IMR-90 (cell line): ENCODE data around the gene DNMT3B. TPM values are rescaled to one million over a fixed set of nuclear protein-coding genes. Genes with fewer than 3 reads are reported as not detected.

Experiments
- ATAC-seq: fragments of 200-7000 bp; cut with Tn5 transposase; 2 replicates; pipeline ENCODE4 v1.9.1; 2020; ENCODE audit warnings: low read depth, mild to moderate bottlenecking, moderate library complexity
- BruUV-seq: library from RNA; stranded (reverse); fragments of 400-500 nt; replicated peaks from 2 replicates; lab custom pipeline; 2021; lab: Mats Ljungman, UMichigan
- CTCF ChIA-PET: fragments of 300-600 bp; formaldehyde crosslinking; extraction: SDS; loops from one replicate; lab custom pipeline; 2021; ENCODE audit warnings: antibody characterized with exemption; lab: Yijun Ruan, JAX
- POLR2A ChIA-PET: fragments of 300-600 bp; sonication (Branson Sonifier 250); formaldehyde crosslinking; loops from one replicate; lab custom pipeline; 2022; ENCODE audit warnings: antibody characterized with exemption; ENCODE audit not compliant: unreplicated experiment; lab: Charles Lee
- DNase-seq: peaks from one replicate; pipeline ENCODE4 v3.0.0; 2013
- H2AFZ ChIP-seq: replicated peaks from 2 replicates; pipeline ENCODE3; 2013; ENCODE audit warnings: low read length, mild to moderate bottlenecking; ENCODE audit not compliant: poor library complexity
- H2AK5ac ChIP-seq: 2 replicates; pipeline ENCODE4 v1.6.1; 2013; ENCODE audit warnings: low read depth, low read length, inconsistent platforms
- H2AK9ac ChIP-seq: replicated peaks from 2 replicates; pipeline ENCODE3; 2013; ENCODE audit warnings: mild to moderate bottlenecking, low read depth, low read length, moderate library complexity; ENCODE audit not compliant: poor library complexity
- H2BK120ac ChIP-seq: 2 replicates; pipeline ENCODE4 v1.6.1; 2013; ENCODE audit warnings: low read depth, low read length, inconsistent platforms
- H2BK15ac ChIP-seq: 3 replicates; pipeline ENCODE4 v1.6.1; 2013; ENCODE audit warnings: low read depth, low read length, inconsistent platforms
- H2BK20ac ChIP-seq: 2 replicates; pipeline ENCODE4 v1.6.1; 2013; ENCODE audit warnings: low read depth, mild to moderate bottlenecking, inconsistent platforms, low read length, moderate library complexity
- H2BK5ac ChIP-seq: 2 replicates; pipeline ENCODE4 v1.6.1; 2013; ENCODE audit warnings: mild to moderate bottlenecking, low read depth, low read length, inconsistent platforms; ENCODE audit not compliant: poor library complexity, severe bottlenecking
- H3K14ac ChIP-seq: replicated peaks from 2 replicates; pipeline ENCODE4 v1.6.1; 2013; ENCODE audit warnings: low read depth, low read length, inconsistent platforms
- H3K18ac ChIP-seq: 2 replicates; pipeline ENCODE4 v1.6.1; 2013; ENCODE audit warnings: low read depth, low read length, control low read depth
- H3K23ac ChIP-seq: 2 replicates; pipeline ENCODE4 v1.6.1; 2013; ENCODE audit warnings: low read depth, low read length, inconsistent platforms
- H3K27ac ChIP-seq: 2 replicates; pipeline ENCODE4 v1.5.1; 2013; ENCODE audit warnings: mild to moderate bottlenecking, control low read depth, low read length; ENCODE audit not compliant: insufficient read depth
- H3K27me3 ChIP-seq: 2 replicates; pipeline ENCODE4 v1.6.1; 2013; ENCODE audit warnings: low read length; ENCODE audit not compliant: control insufficient read depth, insufficient read depth
- H3K36me3 ChIP-seq: 2 replicates; pipeline ENCODE4 v1.6.1; 2013; ENCODE audit warnings: low read length, mixed read lengths; ENCODE audit not compliant: control insufficient read depth, insufficient read depth
- H3K4ac ChIP-seq: 2 replicates; pipeline ENCODE4 v1.6.1; 2013; ENCODE audit warnings: low read depth, low read length, inconsistent platforms
- H3K4me1 ChIP-seq: 2 replicates; pipeline ENCODE4 v1.6.1; 2013; ENCODE audit warnings: low read length, mixed read lengths; ENCODE audit not compliant: control insufficient read depth, insufficient read depth
- H3K4me2 ChIP-seq: 2 replicates; pipeline ENCODE4 v1.6.1; 2013; ENCODE audit warnings: low read depth, mild to moderate bottlenecking, control low read depth, low read length, moderate library complexity
- H3K4me3 ChIP-seq: 2 replicates; pipeline ENCODE4 v1.5.1; 2013; ENCODE audit warnings: low read depth, mild to moderate bottlenecking, control low read depth, low read length, moderate library complexity; ENCODE audit not compliant: insufficient read depth
- H3K56ac ChIP-seq: 2 replicates; pipeline ENCODE4 v1.6.1; 2013; ENCODE audit warnings: low read length, inconsistent platforms; ENCODE audit not compliant: insufficient read depth; ENCODE audit errors: extremely low read depth
- H3K79me1 ChIP-seq, 2 experiments: 2 replicates each; pipeline ENCODE4 v1.6.1; 2013; ENCODE audit warnings: low read length in 2 of 2, inconsistent platforms in 1 of 2, low read depth in 1 of 2
- H3K9ac ChIP-seq: 2 replicates; pipeline ENCODE4 v1.6.1; 2013; ENCODE audit warnings: low read depth, low read length, control low read depth
- H3K9me1 ChIP-seq: 2 replicates; pipeline ENCODE4 v1.6.1; 2013; ENCODE audit warnings: low read length, inconsistent platforms; ENCODE audit not compliant: insufficient read depth
- H3K9me3 ChIP-seq: 2 replicates; pipeline ENCODE4 v1.6.1; 2013; ENCODE audit warnings: low read length; ENCODE audit not compliant: control insufficient read depth, insufficient read depth
- H4K20me1 ChIP-seq: 2 replicates; pipeline ENCODE4 v1.6.1; 2013; ENCODE audit warnings: low read length, inconsistent platforms; ENCODE audit not compliant: insufficient read depth
- H4K5ac ChIP-seq: 2 replicates; pipeline ENCODE4 v1.6.1; 2013; ENCODE audit warnings: mild to moderate bottlenecking, low read depth, low read length, control low read depth
- H4K8ac ChIP-seq, 2 experiments: 2 replicates each; pipeline ENCODE4 v1.6.1; 2013; ENCODE audit warnings: low read depth in 2 of 2, low read length in 2 of 2, control low read depth in 1 of 2, inconsistent platforms in 1 of 2
- H4K91ac ChIP-seq: 2 replicates; pipeline ENCODE4 v1.6.1; 2013; ENCODE audit warnings: low read depth, low read length, inconsistent platforms; ENCODE audit not compliant: insufficient read depth
- CEBPB ChIP-seq: IDR thresholded peaks from 2 replicates; pipeline ENCODE4 v1.6.1; 2012; ENCODE audit warnings: low read depth, low read length, improper control_type of control experiment
- CHD1 ChIP-seq: IDR thresholded peaks from 2 replicates; pipeline ENCODE4 v1.6.1; 2012; ENCODE audit warnings: low read depth, low read length, improper control_type of control experiment
- CTCF ChIP-seq: conservative IDR thresholded peaks from 2 replicates; pipeline ENCODE4 v1.5.1; 2012; ENCODE audit warnings: mild to moderate bottlenecking, low read depth, low read length, improper control_type of control experiment
- FOS ChIP-seq: fragments of 150-350 bp; IDR thresholded peaks from 2 replicates; pipeline ENCODE4 v1.6.1; 2016; ENCODE audit warnings: low read depth, low read length
- MAFK ChIP-seq: IDR thresholded peaks from 2 replicates; pipeline ENCODE4 v1.6.1; 2012; ENCODE audit warnings: low read depth, low read length, improper control_type of control experiment
- MAZ ChIP-seq: IDR thresholded peaks from 2 replicates; pipeline ENCODE4 v1.6.1; 2012; ENCODE audit warnings: low read depth, mild to moderate bottlenecking, low read length, improper control_type of control experiment, moderate library complexity, borderline replicate concordance
- MXI1 ChIP-seq: IDR thresholded peaks from 2 replicates; pipeline ENCODE4 v1.6.1; 2012; ENCODE audit warnings: low read depth, mild to moderate bottlenecking, low read length, moderate library complexity, borderline replicate concordance
- POLR2A ChIP-seq: IDR thresholded peaks from 2 replicates; pipeline ENCODE4 v1.6.1; 2012; ENCODE audit warnings: mild to moderate bottlenecking, low read depth, low read length
- RAD21 ChIP-seq: IDR thresholded peaks from 2 replicates; pipeline ENCODE4 v1.6.1; 2012; ENCODE audit warnings: low read length, improper control_type of control experiment
- RCOR1 ChIP-seq: IDR thresholded peaks from 2 replicates; pipeline ENCODE4 v1.6.1; 2012; ENCODE audit warnings: mild to moderate bottlenecking, low read length, improper control_type of control experiment; ENCODE audit not compliant: insufficient replicate concordance
- SMC3 ChIP-seq: fragments of 150-350 bp; IDR thresholded peaks from 2 replicates; pipeline ENCODE4 v1.6.1; 2016; ENCODE audit warnings: low read depth, mild to moderate bottlenecking, antibody characterized with exemption, low read length, moderate library complexity
- WGBS, 2 experiments: methylation state at CpG; one replicate each; pipeline versions ENCODE4 v1.1.5 to v1.1.7; 2013; ENCODE audit warnings: missing lambda C conversion rate in 2 of 2; ENCODE audit not compliant: insufficient read length in 1 of 2; ENCODE audit errors: extremely low coverage in 2 of 2; 5-methylcytosine and 5-hydroxymethylcytosine counted together
- dilution Hi-C: fragments of 300-500 bp; cut with HindIII; formaldehyde crosslinking; loops from one replicate; pipeline ENCODE4 v1.14.3; 2018; ENCODE audit warnings: low sequenced_read_pairs; ENCODE audit not compliant: unreplicated experiment
- in situ Hi-C: fragments of 300-500 bp; cut with MboI; formaldehyde crosslinking; loops from 3 replicates; pipeline ENCODE4 v1.14.3; 2019; ENCODE audit warnings: low sequenced_read_pairs, inconsistent platforms, mixed read lengths
- intact Hi-C: fragments of 100-400 bp; cut with micrococcal nuclease; formaldehyde crosslinking; loops from 2 replicates; pipeline ENCODE4 v1.10.0; 2022
- polyA plus RNA-seq, 3 experiments: library from polyadenylated mRNA; depleted of rRNA; stranded (reverse); fragments of >200 nt; gene quantifications; 2 replicates each; pipeline ENCODE4 v1.2.3, GENCODE V29; 2012; ENCODE audit warnings: low replicate concordance in 1 of 3
- total RNA-seq: library from RNA; depleted of rRNA; stranded (reverse); fragments of >200 nt; gene quantifications from 2 replicates; pipeline ENCODE4 v1.2.3, GENCODE V29; 2012
- TF ChIP-seq, protein P1 (sequence below): fragments of 150-350 bp; IDR thresholded peaks from 2 replicates; pipeline ENCODE4 v1.6.1; 2016; ENCODE audit warnings: low read depth, mild to moderate bottlenecking, low read length, moderate library complexity, borderline replicate concordance
- TF ChIP-seq, protein P2 (sequence below): fragments of 150-350 bp; IDR thresholded peaks from 2 replicates; pipeline ENCODE4 v1.6.1; 2017; ENCODE audit warnings: mild to moderate bottlenecking, antibody characterized with exemption, low read length, low read depth

Gene DNMT3B
- total and polyA plus RNA-seq, 2 of the 4 experiments (the other 2 are of a cell fraction), result 1.3 to 1.9 TPM

GRCh38 chr20:32809907-32810306 is 47.7 kb downstream of the DNMT3B start:
- TF ChIP-seq, protein P1, sequence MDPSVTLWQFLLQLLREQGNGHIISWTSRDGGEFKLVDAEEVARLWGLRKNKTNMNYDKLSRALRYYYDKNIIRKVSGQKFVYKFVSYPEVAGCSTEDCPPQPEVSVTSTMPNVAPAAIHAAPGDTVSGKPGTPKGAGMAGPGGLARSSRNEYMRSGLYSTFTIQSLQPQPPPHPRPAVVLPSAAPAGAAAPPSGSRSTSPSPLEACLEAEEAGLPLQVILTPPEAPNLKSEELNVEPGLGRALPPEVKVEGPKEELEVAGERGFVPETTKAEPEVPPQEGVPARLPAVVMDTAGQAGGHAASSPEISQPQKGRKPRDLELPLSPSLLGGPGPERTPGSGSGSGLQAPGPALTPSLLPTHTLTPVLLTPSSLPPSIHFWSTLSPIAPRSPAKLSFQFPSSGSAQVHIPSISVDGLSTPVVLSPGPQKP, result no peak
- no peak for TF ChIP-seq CTCF
- TF ChIP-seq MXI1, result no peak
- no peak for TF ChIP-seq CEBPB
- TF ChIP-seq MAFK, result no peak
- TF ChIP-seq FOS, result no peak
- no peak for TF ChIP-seq SMC3
- no peak for TF ChIP-seq RCOR1
- no peak for TF ChIP-seq POLR2A
- no peak for TF ChIP-seq CHD1
- TF ChIP-seq RAD21, result no peak
- TF ChIP-seq, protein P2, sequence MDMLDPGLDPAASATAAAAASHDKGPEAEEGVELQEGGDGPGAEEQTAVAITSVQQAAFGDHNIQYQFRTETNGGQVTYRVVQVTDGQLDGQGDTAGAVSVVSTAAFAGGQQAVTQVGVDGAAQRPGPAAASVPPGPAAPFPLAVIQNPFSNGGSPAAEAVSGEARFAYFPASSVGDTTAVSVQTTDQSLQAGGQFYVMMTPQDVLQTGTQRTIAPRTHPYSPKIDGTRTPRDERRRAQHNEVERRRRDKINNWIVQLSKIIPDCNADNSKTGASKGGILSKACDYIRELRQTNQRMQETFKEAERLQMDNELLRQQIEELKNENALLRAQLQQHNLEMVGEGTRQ, result no peak
- TF ChIP-seq MAZ, result no peak
- Histone ChIP-seq H3K14ac (no peak overlapping the region), H3K23ac (no peak overlapping the region), H2BK20ac (no peak overlapping the region), H3K79me1 (no peaks in the 10 kb centered on the region; a peak in 1 of 4 replicates), H4K20me1 (no peaks in the 10 kb centered on the region), H2BK120ac (no peak overlapping the region), H3K9me1 (no peaks in the 10 kb centered on the region; the same call in 1 of the 2 replicates), H3K9ac (no peak overlapping the region), H3K18ac (no peak overlapping the region), H3K4ac (no peak overlapping the region), H3K9me3 (no peaks in the 10 kb centered on the region), H2AFZ (no peak overlapping the region), H3K56ac (no peak overlapping the region), H3K27me3 (no peaks in the 10 kb centered on the region), H4K8ac (no peak overlapping the region), H2BK5ac (no peak overlapping the region), H3K4me1 (no peaks in the 10 kb centered on the region), H3K4me2 (no peak overlapping the region), H2BK15ac (no peak overlapping the region), H4K91ac (no peak overlapping the region), H2AK9ac (no peak overlapping the region), H3K4me3 (no peak overlapping the region), H4K5ac (no peak overlapping the region), H3K36me3 (peaks cover 7% of the 10 kb centered on the region), H3K27ac (no peak overlapping the region), H2AK5ac (no peak overlapping the region)
- POLR2A ChIA-PET, result no interaction called here
- BruUV-seq, result no TSS peak
- CTCF ChIA-PET, result no interaction called here
- WGBS, 2 experiments, result 100% methylated on average over 1 of the region's 4 CpGs; no CpG with 5 or more reads in 1 of the 2 experiments
- DNase-seq (no peak), ATAC-seq (no peak)
- in situ Hi-C loops, result no loop called here
- intact Hi-C loops, result no loop called here
- dilution Hi-C loops, result no loop called here
